ENCODE data around the gene BRAF.

BRAF gene

DNA sequence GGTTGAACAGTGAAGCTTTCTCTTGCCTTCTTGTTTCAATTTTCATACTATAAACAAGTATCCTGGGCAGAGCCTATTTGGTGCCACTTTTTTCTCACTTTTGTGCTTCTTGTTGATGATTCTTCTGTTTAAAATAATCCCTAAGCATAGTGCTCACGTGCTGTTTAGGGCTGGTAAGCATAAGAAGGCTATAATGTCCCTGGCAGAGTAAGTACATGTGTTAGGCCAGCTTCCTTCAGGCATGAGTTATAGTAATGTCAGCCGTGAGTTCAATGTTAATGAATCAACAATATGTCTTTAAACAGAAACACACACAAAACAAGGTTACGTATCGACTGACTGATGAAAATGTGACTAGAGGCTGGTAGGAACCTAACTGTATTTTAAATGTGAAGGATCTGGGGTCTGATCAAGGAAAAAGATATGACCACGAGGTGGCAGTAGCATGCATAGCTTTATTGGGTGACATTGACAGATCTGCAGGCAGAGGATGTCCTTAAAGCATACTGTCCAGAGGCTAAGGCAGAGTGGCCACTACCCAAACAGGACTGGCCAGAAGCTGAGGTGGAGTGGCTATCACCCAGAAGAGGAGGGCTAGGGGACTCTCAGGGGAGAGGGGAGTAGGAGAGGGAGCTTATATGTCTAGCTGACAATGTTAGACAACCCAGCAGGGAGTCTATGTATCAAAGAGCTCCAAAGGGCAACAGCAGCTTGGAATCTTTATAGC, 113.7 kb downstream of the BRAF start:
- TF ChIP-seq, protein P1, sequence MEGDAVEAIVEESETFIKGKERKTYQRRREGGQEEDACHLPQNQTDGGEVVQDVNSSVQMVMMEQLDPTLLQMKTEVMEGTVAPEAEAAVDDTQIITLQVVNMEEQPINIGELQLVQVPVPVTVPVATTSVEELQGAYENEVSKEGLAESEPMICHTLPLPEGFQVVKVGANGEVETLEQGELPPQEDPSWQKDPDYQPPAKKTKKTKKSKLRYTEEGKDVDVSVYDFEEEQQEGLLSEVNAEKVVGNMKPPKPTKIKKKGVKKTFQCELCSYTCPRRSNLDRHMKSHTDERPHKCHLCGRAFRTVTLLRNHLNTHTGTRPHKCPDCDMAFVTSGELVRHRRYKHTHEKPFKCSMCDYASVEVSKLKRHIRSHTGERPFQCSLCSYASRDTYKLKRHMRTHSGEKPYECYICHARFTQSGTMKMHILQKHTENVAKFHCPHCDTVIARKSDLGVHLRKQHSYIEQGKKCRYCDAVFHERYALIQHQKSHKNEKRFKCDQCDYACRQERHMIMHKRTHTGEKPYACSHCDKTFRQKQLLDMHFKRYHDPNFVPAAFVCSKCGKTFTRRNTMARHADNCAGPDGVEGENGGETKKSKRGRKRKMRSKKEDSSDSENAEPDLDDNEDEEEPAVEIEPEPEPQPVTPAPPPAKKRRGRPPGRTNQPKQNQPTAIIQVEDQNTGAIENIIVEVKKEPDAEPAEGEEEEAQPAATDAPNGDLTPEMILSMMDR (IDR thresholded peaks at IDR 0.05; ENCODE audit: low read depth, low read length), result peak; percentile 60

DNA sequence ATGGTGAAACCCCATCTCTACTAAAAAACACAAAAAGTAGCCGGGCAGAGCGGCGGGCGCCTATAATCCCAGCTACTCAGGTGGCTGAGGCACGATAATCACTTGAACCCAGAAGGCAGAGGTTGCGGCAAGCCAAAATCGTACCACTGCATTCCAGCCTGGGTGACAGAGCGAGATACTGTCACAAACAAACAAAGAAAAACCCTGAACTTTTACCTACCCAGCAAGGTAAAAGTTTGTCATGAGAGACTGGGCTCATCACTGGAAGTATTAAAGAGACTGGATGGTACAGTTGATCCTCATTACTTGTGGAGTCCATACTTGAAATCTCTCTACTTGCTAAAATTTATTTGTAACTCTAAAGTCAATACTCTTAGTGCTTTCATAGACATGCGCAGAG, 114.3 kb downstream of the BRAF start:
- TF ChIP-seq, protein P1 (IDR thresholded peaks at IDR 0.05; ENCODE audit: low read depth, low read length), result no peak
- H3K4me3 ChIP-seq (ENCODE audit: low read depth, low read length), result no peak overlapping the region

More for the DNA sequence above, 113.7 kb downstream of the BRAF start:
- H3K4me3 ChIP-seq (ENCODE audit: low read depth, low read length), result no peak overlapping the region

DNA sequence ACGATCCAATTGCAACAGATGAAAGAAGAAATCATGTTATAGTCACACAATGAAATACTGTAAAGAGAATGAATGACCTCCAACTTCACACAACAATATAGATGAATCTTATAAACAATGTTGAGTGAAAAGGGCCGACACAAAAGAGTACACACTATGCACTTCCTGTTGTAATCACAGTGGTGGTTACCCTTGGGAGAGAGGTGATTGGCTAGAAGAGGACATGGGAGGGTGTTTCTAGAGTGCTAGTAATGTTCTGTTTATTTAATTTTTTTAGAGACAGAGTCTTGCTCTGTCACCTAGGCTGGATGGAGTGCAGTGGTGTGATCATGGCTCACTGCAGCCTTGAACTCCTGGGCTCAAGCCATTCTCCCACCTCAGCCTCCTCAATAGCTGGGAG, 145.8 kb downstream of the BRAF start:
- no peak overlapping the region for H3K4me3 ChIP-seq (ENCODE audit: low read depth, low read length)
- TF ChIP-seq, protein P1 (IDR thresholded peaks at IDR 0.05; ENCODE audit: low read depth, low read length), result no peak

DNA sequence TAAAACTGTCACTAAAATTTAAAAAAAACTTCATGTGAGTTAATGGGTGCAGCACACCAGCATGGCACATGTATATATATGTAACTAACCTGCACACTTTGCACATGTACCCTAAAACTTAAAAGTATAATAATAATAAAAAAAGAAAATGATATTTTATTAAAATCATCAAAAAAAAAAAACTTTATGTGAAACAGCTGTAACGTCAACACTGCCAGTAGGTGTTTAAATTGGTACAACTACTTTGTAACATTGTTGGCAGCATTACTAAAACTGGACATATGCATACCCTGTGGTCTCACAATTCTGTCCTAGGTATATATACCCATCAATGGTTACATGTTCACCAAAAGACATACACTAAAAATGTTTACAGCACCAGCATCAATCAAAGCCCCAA, 146.2 kb downstream of the BRAF start:
- TF ChIP-seq, protein P1 (IDR thresholded peaks at IDR 0.05; ENCODE audit: low read depth, low read length), result no peak
- no peak overlapping the region for H3K4me3 ChIP-seq (ENCODE audit: low read depth, low read length)

DNA sequence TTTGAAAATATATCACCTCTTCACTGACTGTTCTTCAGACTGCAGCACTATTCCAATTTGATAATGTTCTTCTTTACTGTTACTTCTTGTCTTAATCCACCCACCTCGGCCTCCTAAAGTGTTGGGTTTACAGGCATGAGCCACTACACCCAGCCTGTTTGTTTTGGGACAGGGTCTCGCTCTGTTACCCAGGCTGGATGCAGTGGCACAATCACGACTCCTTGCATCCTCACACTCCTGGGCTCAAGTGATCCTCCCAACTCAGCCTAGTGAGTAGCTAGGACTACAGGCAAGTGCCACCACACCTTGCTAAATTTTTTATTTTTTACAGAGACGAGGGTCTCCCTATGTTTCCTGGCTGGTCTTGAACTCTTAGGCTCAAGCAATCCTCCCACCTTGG, 150.4 kb downstream of the BRAF start:
- TF ChIP-seq, protein P1 (IDR thresholded peaks at IDR 0.05; ENCODE audit: low read depth, low read length), result no peak
- H3K4me3 ChIP-seq (ENCODE audit: low read depth, low read length), result no peak overlapping the region

DNA sequence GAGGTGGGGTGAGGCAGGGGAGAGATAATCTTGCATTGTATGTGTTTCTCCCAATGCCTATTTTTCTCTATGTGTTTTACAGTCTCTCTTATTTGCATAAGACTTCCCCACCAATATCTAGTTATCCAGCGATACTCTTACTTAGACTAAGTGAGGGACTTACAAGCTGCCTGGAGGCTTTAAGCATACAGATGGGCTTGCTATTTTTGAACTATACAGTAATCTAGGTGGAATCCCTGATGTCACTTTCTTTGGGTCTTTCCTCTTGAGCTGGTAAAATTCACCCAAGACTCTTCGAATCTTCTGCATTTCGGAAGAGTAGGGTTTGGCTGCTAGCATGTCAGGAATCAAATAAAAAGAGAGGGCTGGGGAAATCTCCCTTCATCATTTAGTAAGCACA, 151.6 kb downstream of the BRAF start:
- H3K4me3 ChIP-seq (ENCODE audit: low read depth, low read length), result no peak overlapping the region
- TF ChIP-seq, protein P1 (IDR thresholded peaks at IDR 0.05; ENCODE audit: low read depth, low read length), result no peak

DNA sequence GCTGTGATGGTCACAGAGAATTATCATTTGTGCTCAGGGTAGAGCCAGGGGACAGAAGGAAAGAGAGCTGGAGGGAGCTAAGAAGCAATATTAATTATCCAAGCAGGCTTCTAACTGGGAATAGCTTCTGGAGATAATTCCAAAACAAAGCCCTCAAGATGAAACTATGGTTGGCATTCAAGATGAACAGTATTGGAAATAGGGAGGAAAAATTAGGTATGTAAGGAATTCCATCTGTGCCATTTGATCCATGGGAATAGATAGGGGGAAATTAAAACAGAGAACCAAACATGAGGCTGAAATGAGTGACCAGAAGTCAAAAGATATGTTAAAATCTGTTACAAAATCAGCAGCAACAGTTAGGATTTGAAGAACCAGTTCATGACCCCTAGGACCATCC, 152.9 kb downstream of the BRAF start:
- no peak overlapping the region for H3K4me3 ChIP-seq (ENCODE audit: low read depth, low read length)
- TF ChIP-seq, protein P1 (IDR thresholded peaks at IDR 0.05; ENCODE audit: low read depth, low read length), result no peak

Measured in WI38 (cell line).